Measurements from ENCODE around the gene ZC3H14. TPM values are rescaled to one million over a fixed set of nuclear protein-coding genes. Genes with fewer than 3 reads are reported as not detected.

The ZC3H14 gene
- total RNA-seq, 1 donor from 2014 or later, result 116 TPM

DNA sequence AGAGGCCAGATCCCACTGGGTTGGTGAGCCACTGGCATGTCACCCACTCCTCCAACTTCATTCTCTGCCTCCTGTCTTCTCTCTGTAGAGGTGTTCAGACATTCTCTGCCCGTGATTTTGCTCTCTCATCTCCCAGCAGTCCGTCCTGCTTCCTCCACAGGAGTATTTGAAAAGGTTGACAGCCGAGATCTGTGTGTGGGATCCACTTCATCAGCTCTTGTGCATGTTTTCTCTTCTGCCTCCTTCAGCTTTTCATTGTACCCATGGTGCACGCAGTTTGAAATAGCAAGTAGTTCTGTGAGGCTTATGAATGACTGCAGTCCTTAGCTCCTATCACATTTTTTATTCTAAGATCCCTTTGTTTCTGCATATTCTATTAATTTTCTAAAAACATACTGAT, 34.8 kb downstream of the ZC3H14 start:
- TF ChIP-seq, protein P1, sequence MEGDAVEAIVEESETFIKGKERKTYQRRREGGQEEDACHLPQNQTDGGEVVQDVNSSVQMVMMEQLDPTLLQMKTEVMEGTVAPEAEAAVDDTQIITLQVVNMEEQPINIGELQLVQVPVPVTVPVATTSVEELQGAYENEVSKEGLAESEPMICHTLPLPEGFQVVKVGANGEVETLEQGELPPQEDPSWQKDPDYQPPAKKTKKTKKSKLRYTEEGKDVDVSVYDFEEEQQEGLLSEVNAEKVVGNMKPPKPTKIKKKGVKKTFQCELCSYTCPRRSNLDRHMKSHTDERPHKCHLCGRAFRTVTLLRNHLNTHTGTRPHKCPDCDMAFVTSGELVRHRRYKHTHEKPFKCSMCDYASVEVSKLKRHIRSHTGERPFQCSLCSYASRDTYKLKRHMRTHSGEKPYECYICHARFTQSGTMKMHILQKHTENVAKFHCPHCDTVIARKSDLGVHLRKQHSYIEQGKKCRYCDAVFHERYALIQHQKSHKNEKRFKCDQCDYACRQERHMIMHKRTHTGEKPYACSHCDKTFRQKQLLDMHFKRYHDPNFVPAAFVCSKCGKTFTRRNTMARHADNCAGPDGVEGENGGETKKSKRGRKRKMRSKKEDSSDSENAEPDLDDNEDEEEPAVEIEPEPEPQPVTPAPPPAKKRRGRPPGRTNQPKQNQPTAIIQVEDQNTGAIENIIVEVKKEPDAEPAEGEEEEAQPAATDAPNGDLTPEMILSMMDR (IDR thresholded peaks at IDR 0.05; ENCODE audit: unreplicated experiment), result no peak
- no peak for DNase-seq (ENCODE audit: low spot score, unreplicated experiment)
- Mint-ChIP-seq H3K9me3 (ENCODE audit: low read depth) (no peaks in the 10 kb centered on the region), H3K27me3 (no peaks in the 10 kb centered on the region), H3K27ac (no peak overlapping the region), H3K4me3 (ENCODE audit: low read depth) (no peak overlapping the region), H3K4me1 (ENCODE audit: low read depth) (peaks cover 5% of the 10 kb centered on the region), H3K36me3 (ENCODE audit: insufficient read depth) (peaks cover 47% of the 10 kb centered on the region)

DNA sequence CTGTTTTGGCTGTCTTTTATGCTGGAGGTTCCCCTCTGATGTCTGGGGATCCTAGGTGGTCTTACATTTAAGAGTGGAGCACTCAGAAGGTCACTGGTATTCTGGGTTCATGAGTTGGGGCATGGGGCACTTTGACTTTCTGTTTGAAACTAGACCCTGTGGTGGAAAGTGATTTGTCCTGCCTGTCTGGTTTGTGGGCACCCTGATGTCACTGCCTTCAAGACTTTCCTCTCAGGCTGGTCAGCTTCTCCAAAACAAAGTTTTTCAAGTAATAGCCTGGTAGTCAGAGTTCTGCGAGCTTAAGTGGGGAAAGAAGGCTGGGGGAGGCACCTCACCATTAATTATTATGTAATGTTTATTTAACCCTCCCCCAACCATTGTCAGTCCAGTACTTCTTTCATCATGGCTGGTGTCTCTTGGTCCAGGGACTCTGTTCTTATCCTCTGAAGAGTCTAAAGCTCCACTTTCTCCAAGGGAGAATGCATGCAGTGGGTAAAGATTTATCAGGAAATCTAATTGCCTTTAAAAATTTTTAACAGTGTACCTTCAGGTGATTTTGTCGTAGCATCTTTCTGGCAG, 35.3 kb downstream of the ZC3H14 start:
- H3K36me3 Mint-ChIP-seq (ENCODE audit: insufficient read depth), result peaks cover 47% of the 10 kb centered on the region
- DNase-seq (ENCODE audit: low spot score, unreplicated experiment), result no peak
- H3K9me3 Mint-ChIP-seq (ENCODE audit: low read depth), result no peaks in the 10 kb centered on the region
- peak overlapping the region; percentile 56 for H3K27ac Mint-ChIP-seq
- no peaks in the 10 kb centered on the region for H3K27me3 Mint-ChIP-seq
- no peak overlapping the region for H3K4me3 Mint-ChIP-seq (ENCODE audit: low read depth)
- H3K4me1 Mint-ChIP-seq (ENCODE audit: low read depth), result peaks cover 5% of the 10 kb centered on the region
- TF ChIP-seq, protein P1 (IDR thresholded peaks at IDR 0.05; ENCODE audit: unreplicated experiment), result no peak

DNA sequence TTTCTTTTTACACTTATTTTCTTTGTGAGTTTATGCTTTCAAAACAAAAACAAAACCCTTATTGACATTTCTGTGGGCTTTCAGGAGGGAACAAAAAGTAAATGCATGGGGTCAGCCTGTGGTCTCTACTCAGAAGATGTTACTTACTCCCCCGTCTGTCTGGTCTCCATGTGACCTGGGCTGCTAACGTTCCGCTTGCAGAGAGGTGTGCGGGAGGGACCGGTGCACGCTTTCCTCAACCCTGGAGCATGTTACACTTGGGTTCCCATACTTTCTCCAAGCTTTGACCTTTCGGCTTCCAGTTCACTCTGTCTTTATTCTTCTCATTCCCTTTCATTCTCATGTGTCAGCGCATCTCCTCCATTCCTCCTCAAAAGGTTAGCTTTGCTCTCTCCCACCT, 36.5 kb downstream of the ZC3H14 start:
- H3K4me1 Mint-ChIP-seq (ENCODE audit: low read depth), result peaks cover 5% of the 10 kb centered on the region
- H3K36me3 Mint-ChIP-seq (ENCODE audit: insufficient read depth), result peaks cover 50% of the 10 kb centered on the region
- TF ChIP-seq, protein P1 (IDR thresholded peaks at IDR 0.05; ENCODE audit: unreplicated experiment), result no peak
- peak overlapping the region; percentile 35 for H3K27ac Mint-ChIP-seq
- no peak overlapping the region for H3K4me3 Mint-ChIP-seq (ENCODE audit: low read depth)
- DNase-seq (ENCODE audit: low spot score, unreplicated experiment), result no peak
- H3K27me3 Mint-ChIP-seq, result no peaks in the 10 kb centered on the region
- H3K9me3 Mint-ChIP-seq (ENCODE audit: low read depth), result no peaks in the 10 kb centered on the region

DNA sequence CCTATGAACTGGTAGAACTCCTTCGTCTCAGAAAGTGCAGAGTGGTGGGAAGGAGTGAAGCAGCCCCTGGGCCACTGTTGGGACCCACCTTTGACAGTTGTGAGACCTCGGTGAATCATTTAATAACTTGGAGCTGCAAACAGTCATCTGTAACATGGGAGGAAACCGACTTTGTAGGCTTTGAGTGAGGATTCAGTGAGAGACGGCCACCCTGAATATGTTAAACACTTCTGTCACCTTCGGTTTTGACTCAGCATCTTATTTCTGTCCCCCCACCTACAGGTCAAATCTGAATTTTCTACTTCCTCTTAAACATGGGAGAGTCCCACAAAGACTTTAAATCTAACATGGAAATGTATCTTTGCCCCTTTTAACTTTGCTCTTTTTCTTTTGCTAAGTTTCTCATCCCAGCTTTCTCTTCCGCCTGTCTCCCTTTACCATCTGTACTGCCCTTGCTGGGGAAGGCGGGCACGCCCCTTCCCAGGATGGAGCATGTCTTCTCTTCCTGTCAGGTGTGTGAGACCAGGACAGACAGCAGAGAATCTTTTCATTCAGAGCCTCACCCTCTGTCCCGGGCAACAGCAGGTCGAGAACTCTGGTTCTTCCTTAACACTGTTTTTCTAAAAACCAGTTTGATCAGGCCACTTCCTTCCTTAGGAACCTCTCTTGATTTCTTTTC, 37.1 kb downstream of the ZC3H14 start:
- no peaks in the 10 kb centered on the region for H3K27me3 Mint-ChIP-seq
- no peaks in the 10 kb centered on the region for H3K9me3 Mint-ChIP-seq (ENCODE audit: low read depth)
- DNase-seq (ENCODE audit: low spot score, unreplicated experiment), result no peak
- H3K4me1 Mint-ChIP-seq (ENCODE audit: low read depth), result peaks cover 5% of the 10 kb centered on the region
- H3K27ac Mint-ChIP-seq, result peak overlapping the region; percentile 35
- no peak overlapping the region for H3K4me3 Mint-ChIP-seq (ENCODE audit: low read depth)
- H3K36me3 Mint-ChIP-seq (ENCODE audit: insufficient read depth), result peaks cover 49% of the 10 kb centered on the region
- TF ChIP-seq, protein P1 (IDR thresholded peaks at IDR 0.05; ENCODE audit: unreplicated experiment), result no peak

DNA sequence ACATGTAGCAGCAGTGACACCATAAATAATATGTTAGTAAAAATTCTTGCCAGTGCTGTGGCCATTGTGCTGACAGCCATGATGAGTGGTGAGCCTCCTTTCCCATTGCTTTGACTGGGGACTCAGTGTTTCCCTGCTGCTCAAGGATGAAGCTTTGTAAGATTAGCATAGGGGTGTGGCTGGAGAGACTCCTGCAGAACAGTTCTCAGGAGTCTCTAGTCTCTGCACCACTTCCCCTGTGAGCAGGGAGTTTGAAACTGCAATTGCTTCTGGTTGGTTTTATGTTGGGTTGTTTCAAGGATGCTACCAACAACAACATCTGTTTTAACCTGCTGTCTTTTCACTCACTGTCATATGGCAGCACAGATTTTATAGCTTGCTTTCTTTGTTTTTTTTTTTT, 41.4 kb downstream of the ZC3H14 start:
- TF ChIP-seq, protein P1 (IDR thresholded peaks at IDR 0.05; ENCODE audit: unreplicated experiment), result no peak
- Mint-ChIP-seq H3K4me3 (ENCODE audit: low read depth) (no peak overlapping the region), H3K27me3 (no peaks in the 10 kb centered on the region), H3K4me1 (ENCODE audit: low read depth) (no peaks in the 10 kb centered on the region), H3K36me3 (ENCODE audit: insufficient read depth) (peaks cover 48% of the 10 kb centered on the region), H3K9me3 (ENCODE audit: low read depth) (no peaks in the 10 kb centered on the region), H3K27ac (peak overlapping the region; percentile 24)
- no peak for DNase-seq (ENCODE audit: low spot score, unreplicated experiment)

Measured in progenitor cell of endocrine pancreas (in vitro differentiated cells).